Measurements from ENCODE around the gene HSD11B1.

HSD11B1 gene

GRCh38 chr1:209704584-209704983, at the start of gene HSD11B1:
Gene HSD11B1, plus strand, starts transcription at chr1:209704846. Its CDS starts 97 bp downstream, at chr1:209704943.
- DNase-seq: no peak

DNA sequence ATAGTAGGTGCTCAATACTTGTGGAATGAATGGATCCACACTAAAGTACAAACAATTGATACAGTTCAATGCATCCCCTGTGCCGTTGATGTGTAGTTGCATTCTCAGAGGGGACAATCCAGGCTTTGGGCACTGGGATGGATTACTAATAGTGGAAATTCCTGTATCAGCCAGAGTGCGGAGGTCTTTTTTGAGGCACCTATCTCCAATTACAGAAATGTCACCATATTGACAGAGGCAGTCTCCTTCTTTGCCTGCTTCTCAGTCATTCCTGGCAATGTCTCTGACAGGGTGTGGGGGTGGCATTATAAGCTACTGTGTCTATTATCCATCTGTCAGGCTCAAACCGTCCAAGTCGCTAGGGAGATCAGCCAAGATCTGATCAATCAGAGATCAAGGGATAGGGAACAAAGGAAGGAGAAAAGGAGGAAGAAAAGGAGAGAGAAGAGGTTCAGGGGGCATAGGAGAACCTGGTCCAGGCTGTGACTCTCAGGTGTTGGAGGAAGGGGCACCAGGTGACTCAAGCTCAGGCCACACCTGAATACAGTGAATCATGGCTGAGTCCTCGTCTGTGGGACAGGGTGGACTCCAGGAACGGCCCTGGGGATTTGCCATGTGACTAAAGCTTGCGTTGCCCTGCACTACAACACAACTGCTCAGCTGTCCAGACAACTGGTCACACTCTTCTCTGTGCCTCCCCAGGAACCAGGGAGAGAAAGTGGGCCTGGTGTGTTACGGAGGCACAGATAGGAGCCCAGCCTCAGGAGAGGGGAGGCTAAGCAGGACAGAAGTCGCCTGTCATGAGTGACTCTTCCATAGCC, 49.0 kb upstream of the HSD11B1 start:
- DNase-seq: no peak

DNA sequence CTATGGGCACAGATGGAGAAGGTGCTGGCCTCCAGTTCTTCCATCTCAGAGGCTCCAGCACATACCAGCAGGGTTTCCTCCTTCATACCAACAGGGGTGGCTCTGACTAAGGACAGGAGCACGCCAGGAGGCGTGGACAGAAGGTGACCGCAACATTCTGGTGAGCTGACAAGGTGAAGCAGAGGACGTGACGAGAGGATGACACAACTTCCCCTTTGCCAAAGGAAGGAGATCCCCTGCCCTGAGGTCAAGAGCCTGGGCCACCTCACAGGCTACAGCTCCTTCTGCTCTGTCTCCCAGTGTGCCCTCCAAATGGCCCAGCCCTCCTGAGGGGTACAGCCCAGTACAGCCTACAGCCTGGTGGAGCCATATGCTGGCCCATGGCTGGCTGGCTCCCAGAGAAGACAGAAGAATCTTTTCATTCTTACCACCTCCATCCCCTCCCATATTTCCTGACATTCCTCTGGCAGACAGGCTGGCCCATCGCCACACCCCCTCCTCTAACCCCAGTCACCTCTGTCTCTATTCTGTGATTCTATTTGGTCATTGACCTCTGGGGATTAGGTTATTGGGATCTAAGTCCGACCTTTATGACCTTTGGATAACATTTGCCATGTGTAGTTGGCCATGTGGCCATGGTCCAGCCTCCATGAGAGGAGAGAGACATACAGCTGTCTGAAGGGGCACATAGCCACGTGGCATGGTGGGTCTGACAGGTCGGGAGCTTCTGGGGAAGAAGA, 47.3 kb upstream of the HSD11B1 start:
- no peak for DNase-seq

DNA sequence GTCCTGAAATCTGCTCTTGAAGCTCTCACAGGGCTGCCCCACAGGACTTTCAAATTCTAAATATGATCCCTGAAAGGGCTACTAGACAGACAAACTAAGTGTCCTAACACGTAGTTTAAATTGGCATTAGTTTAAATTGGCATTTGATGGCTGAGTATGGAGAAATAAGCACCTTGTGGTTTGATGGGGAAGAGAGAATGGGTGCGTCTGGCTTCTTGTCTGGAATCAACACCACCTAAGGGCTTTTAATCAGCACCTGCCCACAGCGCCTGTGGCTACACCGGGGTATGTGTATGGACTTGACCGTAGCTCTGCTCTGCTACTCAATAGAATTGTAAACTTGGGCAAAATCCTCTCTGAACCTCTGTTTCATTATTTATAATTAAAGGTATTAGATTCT, 46.7 kb upstream of the HSD11B1 start:
- no peak for DNase-seq

GRCh38 chr1:209659909-209660308, 44.7 kb upstream of the HSD11B1 start:
- DNase-seq: no peak

DNA sequence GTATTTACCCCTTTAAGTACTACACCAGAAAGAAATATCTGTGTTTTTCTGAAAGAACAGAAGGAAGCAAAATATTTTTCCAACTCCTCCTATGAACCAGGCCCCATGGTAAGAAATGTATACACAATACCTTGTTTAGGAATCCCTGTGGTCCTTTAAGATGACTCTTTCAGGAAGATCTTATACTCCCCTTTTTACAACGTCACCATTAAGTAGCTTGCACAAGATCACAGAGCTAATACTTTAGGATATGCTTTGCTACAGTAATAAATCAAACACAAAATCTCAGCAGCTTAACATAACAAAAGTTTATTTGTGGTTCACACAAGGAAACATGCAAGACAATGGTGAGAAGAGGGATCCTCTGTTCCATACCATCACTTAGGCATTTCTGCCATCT, 43.6 kb upstream of the HSD11B1 start:
- DNase-seq: no peak

- DNase-seq: no peak
Observed at GRCh38 chr1:209662879-209663327, 41.7 kb upstream of the HSD11B1 start.

- DNase-seq: no peak
Observed at GRCh38 chr1:209667103-209667502, 37.5 kb upstream of the HSD11B1 start.

GRCh38 chr1:209667708-209668107, 36.9 kb upstream of the HSD11B1 start:
- no peak for DNase-seq

- no peak for DNase-seq
Observed at GRCh38 chr1:209670441-209671082, 34.1 kb upstream of the HSD11B1 start.

DNA sequence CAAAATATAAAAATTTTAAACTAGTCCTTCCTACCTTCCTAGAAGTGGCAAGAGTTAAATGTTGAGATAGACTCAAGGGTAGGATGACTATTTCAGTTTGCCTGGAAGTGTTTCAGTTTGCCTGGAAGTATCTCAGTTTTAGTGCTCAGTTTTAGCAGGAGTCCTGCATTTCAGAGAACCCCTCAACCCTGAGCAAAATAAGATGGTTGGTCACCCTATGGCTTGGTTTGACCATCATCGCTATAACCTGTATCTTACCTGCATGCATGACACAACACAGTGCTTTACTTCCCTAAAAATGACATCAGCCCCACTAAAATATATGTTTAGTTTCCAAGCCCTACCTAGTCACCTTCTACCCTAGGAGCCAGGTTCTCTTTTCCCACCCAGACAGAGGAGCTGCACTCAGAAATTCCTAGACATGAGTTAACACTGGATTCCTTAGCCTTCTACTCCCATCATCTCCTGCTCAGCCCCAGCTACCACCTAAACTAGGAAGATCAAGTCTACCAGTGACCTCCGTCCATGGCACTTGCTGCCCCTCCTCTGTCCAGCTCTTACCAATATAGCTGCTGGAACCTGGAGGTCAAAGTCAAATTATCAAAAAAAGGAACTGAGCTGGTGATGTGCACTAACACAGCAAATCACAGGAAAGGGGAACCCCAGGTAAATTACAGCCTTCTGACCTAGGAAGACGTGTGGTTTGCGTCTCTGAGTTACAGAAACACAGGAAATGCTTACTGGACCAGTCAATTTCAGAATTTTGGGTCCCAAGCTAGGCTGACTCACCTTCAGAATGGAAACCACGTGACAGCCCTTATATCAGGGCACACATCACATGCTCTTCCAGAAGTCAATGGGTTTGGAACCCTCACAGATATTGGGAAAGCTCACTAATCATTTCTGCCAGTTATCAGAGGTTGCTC, 31.7 kb upstream of the HSD11B1 start:
- no peak for DNase-seq

- no peak for DNase-seq
Observed at GRCh38 chr1:209673631-209674417, 30.8 kb upstream of the HSD11B1 start.

DNA sequence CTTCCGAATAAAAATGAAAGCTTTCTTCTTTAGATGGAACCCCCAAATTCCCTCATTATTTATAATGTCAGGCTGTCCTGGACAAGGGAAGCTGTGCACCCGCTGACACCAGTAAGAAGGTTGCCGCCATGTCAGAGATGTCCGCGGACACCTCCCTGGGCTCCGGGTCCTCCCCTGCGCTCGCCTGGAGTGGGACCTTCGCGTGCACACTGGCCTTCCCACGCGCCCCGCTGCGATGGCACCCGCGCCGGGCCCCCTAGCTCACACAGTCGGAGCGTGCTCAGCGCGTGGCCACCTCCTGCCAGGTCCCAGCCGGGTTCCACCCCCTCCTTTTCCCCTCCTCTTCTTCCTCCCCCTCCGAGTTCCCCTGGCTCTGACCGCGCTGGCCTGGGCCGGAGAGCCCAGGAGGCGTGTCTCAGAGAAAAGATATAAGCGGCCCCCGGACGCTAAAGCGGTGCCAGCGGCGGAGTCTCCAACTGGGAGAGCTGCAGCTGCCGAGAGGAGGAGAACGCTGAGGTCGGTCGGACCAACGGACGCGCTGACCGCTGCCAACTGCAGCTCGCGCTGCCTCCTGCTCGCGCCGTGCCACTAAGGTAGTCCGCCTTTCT, 29.6 kb upstream of the HSD11B1 start, which contains the start of gene G0S2:
Gene G0S2 (plus strand): TSS at position 456 of the 608 bp plus-strand sequence. CDS start 273 bp downstream, outside the sequence.
- DNase-seq: peak; percentile 43

GRCh38 chr1:209675565-209676154, 29.0 kb upstream of the HSD11B1 start:
- DNase-seq: peak; percentile 3

GRCh38 chr1:209678981-209679539, 25.6 kb upstream of the HSD11B1 start:
- no peak for DNase-seq

DNA sequence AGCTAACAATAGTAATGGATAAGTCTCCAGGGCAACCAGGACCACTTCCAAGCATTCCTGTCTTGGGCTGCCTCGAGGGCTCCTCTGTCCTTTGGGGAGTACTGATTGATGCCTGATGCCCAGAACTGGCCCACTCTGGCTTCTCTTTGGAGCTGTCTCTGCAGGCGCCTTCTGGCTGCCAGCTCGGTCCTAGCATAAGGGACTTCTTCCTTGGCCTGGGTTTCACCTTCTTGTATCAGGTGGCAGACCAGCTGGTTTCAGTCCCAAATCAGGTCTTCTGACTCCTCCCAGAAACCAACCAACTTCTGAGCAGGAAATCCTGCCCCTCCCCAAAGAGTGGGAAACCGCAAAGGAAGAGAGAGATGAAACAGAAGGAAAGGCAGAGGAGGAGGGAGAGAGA, 18.8 kb upstream of the HSD11B1 start:
- DNase-seq: no peak

GRCh38 chr1:209686322-209686721, 18.3 kb upstream of the HSD11B1 start:
- DNase-seq: no peak

DNA sequence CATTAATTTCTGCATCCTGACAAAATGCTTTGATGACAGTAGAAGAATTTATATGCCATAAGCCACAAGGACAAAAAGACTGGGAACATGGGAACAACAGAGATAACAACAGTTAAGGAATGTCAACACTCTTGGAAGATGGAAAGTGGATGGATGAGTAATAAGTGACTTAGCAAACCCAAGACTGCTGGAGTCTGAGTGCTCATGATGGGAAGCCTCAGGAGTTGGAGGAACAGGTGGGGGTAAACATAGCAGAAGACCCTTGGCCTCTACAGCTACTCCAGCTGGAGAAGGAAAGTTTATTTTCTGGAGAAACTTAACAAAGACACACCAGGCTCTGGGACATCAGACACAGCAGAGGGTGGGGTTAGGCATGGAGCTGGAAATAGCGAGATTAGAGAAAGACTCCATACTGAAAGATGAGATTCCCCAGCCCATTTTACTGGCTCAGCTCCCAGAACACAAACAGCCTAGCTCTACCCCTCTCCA, 15.9 kb upstream of the HSD11B1 start:
- DNase-seq: no peak

DNA sequence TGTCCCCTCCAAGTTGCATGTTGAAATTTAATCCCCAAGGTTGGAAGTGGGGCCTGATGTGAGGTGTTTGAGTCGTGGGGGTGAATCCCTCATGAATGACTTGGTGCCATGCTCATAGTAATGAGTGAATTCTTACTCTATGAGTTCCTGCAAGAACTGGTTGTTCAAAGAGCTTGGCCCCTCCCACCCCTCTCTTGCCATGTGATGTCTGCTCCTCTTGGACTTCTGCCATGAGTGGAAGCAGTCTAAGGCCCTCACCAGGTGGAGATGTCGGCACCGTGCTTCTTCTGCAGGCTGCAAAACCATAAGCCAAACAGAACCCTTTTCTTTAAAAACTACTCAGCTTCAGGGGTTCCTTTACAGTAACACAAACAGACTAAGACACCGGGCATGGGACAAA, 15.2 kb upstream of the HSD11B1 start:
- DNase-seq: no peak

GRCh38 chr1:209691237-209691636, 13.4 kb upstream of the HSD11B1 start:
- no peak for DNase-seq
